Limb (tissue), 2 donors: ENCODE measurements around the gene TCP11L2.
"Not testable (repeated sequence)": the region's sequence is repeated elsewhere in the genome, so short reads cannot be mapped to it uniquely, and the experiment has no call there.

Source experiments
- DNase-seq, 2 donors: peaks; one replicate each; pipeline ENCODE4 v3.0.0-alpha.2; 2016; ENCODE audit errors: extremely low spot score in 2 of 2

TCP11L2 gene

GRCh38 chr12:106284358-106285105, 18.0 kb upstream of the TCP11L2 start:
- no peak for DNase-seq

DNA sequence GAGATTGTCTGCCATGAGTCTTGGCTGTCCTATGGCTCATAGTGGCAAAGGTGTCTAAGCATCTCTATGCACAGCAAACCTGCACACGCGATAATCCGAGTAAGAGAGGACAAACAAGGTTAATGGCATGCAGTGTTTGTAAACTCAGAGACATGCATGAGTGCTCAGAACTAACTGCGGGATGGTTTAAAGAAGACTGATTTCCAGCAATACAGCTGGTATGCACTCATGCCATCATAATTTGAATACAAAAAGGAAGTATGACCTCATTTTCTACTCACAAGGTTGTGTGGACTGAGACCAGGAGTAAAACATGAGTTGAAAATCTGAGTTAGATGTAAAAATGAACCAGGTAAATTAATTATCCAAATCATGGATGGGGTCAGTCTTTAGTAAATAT, 16.6 kb upstream of the TCP11L2 start:
- no peak for DNase-seq

GRCh38 chr12:106286576-106287162, 15.9 kb upstream of the TCP11L2 start:
- not testable (repeated sequence) for DNase-seq

DNA sequence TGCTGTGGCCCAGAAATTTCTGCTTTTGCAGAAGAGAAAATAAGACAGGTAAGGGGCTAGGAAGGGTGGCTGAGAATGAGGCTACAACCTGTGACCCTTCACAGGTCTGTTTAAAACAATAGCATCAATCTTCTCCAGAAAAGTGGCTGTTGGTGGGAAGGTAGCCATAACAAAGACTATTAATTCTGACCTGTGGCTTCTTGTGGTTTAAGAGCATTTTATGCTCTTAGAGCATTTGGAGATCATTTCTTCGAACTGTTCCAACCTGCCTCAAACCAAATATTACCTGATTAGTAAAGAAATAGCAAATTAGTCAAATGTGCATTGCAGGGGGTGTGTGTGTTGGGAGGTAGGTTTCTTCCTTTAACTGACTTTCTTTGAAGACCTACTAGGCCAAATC, 15.2 kb upstream of the TCP11L2 start:
- no peak for DNase-seq

DNA sequence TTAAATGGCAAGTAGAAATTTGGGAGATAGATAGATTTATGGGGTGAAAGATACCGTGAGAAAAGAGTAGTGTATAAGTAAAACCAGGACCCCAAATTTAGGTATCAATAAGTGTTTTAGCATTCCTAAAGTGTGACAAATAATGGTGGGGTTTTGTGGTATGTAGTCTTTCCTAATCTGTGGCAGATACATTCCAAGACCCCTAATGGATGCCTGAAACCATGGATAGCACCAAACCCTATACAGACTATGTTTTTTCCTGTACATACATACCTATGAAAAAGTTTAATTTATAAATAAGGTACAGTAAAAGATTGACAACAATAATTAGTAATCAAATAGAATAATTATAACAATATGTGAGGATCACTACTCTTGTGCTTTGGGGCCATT, 14.4 kb upstream of the TCP11L2 start:
- no peak for DNase-seq

- no peak for DNase-seq
These were observed 13.9 kb upstream of the TCP11L2 start for GRCh38 chr12:106288494-106289195.

DNA sequence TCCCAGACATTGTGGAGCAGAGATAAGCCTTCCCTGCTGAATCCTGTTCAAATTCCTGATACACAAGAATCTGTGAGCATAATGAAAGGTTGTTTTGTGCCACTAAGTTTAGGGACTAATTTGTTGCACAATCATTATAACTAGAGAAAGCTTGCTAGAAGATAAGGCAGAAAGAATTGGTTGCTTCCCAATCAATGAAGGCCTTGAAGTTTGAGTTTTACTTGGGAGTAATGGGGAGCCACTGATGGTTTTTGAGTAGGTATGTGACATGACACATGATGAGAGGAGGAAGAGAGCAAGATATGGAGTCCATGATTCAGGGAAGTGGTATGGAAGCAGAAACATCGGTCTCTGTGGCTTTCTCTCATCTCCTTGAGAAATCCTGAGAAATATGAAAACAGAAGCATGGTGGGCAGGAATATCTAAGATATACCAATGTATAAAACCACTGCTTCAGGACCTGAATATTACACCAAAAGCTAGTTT, 13.3 kb upstream of the TCP11L2 start:
- DNase-seq: no peak

DNA sequence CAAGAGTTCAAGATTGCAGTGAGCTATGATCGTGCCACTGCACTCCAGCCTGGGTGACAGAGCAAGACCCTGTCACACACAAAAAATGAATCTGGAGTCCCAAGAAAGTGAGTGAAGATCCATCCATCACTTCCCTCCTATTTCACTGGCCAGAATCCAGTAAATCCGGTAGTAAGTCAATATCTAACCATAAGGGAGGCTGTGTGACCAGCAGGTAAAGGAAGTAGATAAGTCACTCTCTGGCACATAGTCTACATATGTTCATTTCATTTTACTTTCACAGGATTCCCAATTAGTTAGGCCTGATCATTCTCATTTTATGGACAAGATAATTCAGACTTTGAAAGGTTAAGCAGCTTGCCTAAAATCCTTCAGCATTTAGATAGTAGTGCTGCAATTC, 11.9 kb upstream of the TCP11L2 start:
- no peak for DNase-seq

- DNase-seq: no peak
These were observed 11.2 kb upstream of the TCP11L2 start for GRCh38 chr12:106291342-106291741.

- DNase-seq: no peak
These were observed 10.2 kb upstream of the TCP11L2 start for GRCh38 chr12:106292339-106292738.

- DNase-seq: no peak
These were observed 6.2 kb upstream of the TCP11L2 start for GRCh38 chr12:106296179-106296877.

DNA sequence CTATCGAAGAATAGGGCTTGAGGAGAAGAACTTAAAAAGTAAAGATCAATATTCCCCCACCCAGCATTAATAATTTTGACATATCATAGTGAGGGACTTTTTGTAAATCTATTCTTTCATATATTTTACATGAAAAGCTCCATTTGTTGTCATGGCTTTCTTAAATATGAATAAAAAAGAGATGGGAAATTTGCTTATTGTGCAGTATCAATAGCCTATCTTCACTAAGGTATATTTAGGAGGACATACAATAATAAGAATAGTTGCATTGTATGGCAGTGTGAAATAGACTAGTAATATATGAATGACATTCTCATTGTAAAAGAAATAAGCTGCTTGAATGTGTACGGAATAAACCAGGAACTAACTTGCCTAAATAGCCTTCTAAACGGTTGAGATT, 5.5 kb upstream of the TCP11L2 start:
- no peak for DNase-seq

DNA sequence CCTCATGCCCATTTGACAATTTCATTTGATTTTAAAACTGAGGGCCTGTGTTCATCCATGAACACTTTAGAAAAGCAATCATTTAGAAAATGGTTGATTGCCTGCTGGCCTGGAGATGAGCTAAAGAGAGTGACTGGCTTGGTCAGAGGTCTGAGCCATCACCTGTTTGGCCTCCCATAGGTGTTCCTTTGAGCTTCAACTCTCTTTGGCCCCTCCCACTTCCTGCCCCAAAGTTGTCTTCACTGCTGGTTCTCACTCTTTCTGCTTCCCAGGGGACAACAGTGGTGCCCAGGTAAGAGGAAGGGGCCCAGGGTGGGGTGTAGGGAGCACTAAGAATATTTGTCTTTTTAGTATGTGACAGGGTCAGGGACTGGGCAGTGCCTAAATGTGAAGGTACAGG, 4.9 kb upstream of the TCP11L2 start:
- DNase-seq: no peak

GRCh38 chr12:106299202-106299774, 3.2 kb upstream of the TCP11L2 start:
- no peak for DNase-seq

GRCh38 chr12:106300761-106301160, 1.8 kb upstream of the TCP11L2 start:
- no peak for DNase-seq

DNA sequence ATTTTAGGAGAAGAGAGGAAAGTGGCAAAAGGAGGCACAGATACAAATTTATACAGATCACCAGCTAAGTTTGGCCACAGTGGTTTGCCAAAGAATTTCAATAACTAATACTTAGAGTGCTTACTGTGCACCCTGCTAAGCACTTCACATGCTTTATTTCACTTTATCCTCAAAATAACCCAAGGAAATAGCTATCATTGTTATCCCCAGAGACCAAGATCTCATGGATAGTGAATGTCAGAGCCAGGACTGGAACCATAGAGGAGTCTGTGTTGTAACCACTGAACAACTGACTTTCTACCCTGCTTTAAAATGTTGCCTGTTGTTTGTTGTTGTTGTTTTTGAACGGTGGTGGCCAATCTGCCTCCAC, 1.3 kb upstream of the TCP11L2 start:
- no peak for DNase-seq

DNA sequence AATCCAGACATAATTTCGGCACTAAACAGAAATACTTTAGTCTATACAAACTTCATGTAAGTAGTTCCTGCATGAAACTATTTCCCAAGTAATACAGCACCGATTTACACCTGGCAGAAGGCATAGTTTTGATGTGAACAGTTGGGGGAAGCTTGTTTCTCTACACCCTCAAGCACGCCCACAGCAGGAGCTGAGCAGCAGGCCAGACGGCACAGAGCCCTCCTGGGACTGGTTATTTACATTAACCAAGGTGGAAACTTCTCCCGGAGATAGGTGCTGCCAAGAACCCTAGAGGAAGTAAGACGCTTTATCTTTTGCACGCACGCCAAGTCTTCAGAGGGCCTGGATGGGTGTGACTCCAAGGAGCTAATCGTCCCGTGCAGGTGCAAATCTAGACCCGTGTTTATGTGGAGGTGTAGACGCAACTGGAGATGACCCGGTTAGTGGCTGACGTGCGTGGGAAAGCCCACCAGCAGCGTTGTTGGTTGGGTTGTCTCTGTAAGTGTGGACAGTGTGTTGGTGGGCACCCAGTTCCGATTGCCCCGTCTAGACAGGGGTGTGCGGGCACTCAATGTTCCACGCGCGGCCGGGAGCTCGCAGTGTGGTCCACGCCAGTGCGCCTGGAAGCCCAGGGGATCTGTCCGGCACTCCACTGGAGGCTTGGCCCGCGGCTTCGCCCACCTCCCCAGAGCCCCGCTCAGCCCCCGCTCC, 767 bp upstream of the TCP11L2 start:
- peak; percentile 38 to 70 for DNase-seq

- DNase-seq: peak; percentile 83 to 90
These were observed 778 bp downstream of the TCP11L2 start for GRCh38 chr12:106303202-106303820.

- DNase-seq: no peak
These were observed 1.5 kb downstream of the TCP11L2 start for GRCh38 chr12:106304001-106304421.

GRCh38 chr12:106304797-106305196, 2.3 kb downstream of the TCP11L2 start:
- no peak for DNase-seq

GRCh38 chr12:106305376-106305775, 2.8 kb downstream of the TCP11L2 start:
- DNase-seq: no peak
